ENCODE results near the gene ELMO1.

- TF ChIP-seq CTCF (IDR thresholded peaks at IDR 0.05) (no peak), POLR2A (IDR thresholded peaks at IDR 0.05) (no peak)
These were observed 402.1 kb downstream of the ELMO1 start for GRCh38 chr7:37046531-37047079.

Measured in body of pancreas (tissue), 4 donors.